ENCODE results near the gene GALNT16. TPM values are rescaled to one million over a fixed set of nuclear protein-coding genes. Genes with fewer than 3 reads are reported as not detected.

The GALNT16 gene
- total and polyA plus RNA-seq, 2 donors (not counting 1 experiment from before 2014, with no cell fraction given) = 0.09 to 3.4 TPM

DNA sequence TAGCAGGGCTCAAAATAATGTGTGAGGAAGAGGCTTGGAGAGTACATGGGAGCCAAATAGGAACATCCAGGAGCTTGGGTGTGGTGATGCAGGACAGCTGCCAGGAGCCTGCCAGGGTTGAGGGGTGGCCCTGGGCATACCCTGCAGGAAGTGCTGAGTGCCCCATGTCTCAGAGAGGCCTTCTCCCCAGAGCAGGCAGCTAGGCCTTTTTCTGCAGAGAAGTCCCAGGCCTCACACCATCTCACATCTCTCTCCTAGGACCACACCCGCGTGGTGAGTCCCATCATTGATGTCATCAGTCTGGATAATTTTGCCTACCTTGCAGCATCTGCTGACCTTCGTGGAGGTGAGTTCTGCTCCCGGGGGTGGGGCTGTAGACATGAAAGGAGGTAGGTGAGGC lies 71.2 kb downstream of the GALNT16 start:
- no peak overlapping the region for H3K4me3 ChIP-seq (ENCODE audit: control extremely low read depth in 1 of 5, extremely low read depth in 1 of 5, insufficient read depth in 1 of 5, low read depth in 2 of 5, low read length in 4 of 5)
- 80% methylated on average over 2 of the region's 4 CpGs for WGBS (ENCODE audit: insufficient coverage)
- ChIA-PET POLR2A (no interaction called here), CTCF (interaction anchor here (1.0 kb wide), 1 partner anchor 129 kb away, joined by 3 read pairs; no protein-coding TSS in a partner anchor)
- ATAC-seq (ENCODE audit: low read depth) (no peak), DNase-seq (no peak)
- Mint-ChIP-seq H3K27me3 (peaks cover 2% of the 10 kb centered on the region), H3K27ac (no peak overlapping the region), H3K4me3 (no peak overlapping the region), H3K9me3 (ENCODE audit: insufficient read depth) (no peaks in the 10 kb centered on the region), H3K4me1 (no peaks in the 10 kb centered on the region)
- no peak overlapping the region for H2AFZ ChIP-seq (ENCODE audit: insufficient read depth, low read depth, low read length, poor library complexity, severe bottlenecking)
- H3K27me3 ChIP-seq (replicated peaks in 1 of 4; ENCODE audit: control extremely low read depth in 1 of 4, control insufficient read depth in 3 of 4, insufficient read depth in 4 of 4, low read length in 3 of 4) = no peaks in the 10 kb centered on the region
- H3K9ac ChIP-seq (ENCODE audit: low read length) = no peak overlapping the region
- H3K4me2 ChIP-seq (replicated peaks; ENCODE audit: low read depth, low read length, poor library complexity, severe bottlenecking) = no peak overlapping the region
- no peaks in the 10 kb centered on the region for H3K36me3 ChIP-seq (replicated peaks in 1 of 2; ENCODE audit: control extremely low read depth in 1 of 2, control insufficient read depth in 1 of 2, extremely low read depth in 1 of 2, insufficient read depth in 2 of 2, low read length in 1 of 2)
- H3K9me3 ChIP-seq (ENCODE audit: control extremely low read depth in 1 of 3, control insufficient read depth in 2 of 3, insufficient read depth in 1 of 3, low read length in 2 of 3) = no peaks in the 10 kb centered on the region
- no peak for TF ChIP-seq EZH2 (IDR thresholded peaks at IDR 0.05; ENCODE audit: borderline replicate concordance, insufficient read depth, low read depth, low read length, poor library complexity, severe bottlenecking)
- TF ChIP-seq, protein P1, sequence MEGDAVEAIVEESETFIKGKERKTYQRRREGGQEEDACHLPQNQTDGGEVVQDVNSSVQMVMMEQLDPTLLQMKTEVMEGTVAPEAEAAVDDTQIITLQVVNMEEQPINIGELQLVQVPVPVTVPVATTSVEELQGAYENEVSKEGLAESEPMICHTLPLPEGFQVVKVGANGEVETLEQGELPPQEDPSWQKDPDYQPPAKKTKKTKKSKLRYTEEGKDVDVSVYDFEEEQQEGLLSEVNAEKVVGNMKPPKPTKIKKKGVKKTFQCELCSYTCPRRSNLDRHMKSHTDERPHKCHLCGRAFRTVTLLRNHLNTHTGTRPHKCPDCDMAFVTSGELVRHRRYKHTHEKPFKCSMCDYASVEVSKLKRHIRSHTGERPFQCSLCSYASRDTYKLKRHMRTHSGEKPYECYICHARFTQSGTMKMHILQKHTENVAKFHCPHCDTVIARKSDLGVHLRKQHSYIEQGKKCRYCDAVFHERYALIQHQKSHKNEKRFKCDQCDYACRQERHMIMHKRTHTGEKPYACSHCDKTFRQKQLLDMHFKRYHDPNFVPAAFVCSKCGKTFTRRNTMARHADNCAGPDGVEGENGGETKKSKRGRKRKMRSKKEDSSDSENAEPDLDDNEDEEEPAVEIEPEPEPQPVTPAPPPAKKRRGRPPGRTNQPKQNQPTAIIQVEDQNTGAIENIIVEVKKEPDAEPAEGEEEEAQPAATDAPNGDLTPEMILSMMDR (IDR thresholded peaks at IDR 0.05) = no peak
- no peaks in the 10 kb centered on the region for H3K4me1 ChIP-seq (ENCODE audit: control insufficient read depth in 2 of 2, insufficient read depth in 2 of 2, low read length in 2 of 2)
- H3K79me2 ChIP-seq (ENCODE audit: control insufficient read depth, insufficient read depth, low read length) = no peaks in the 10 kb centered on the region
- intact Hi-C loops (cut with micrococcal nuclease) = no loop called here
- H4K20me1 ChIP-seq (ENCODE audit: control insufficient read depth, insufficient read depth, low read length, poor library complexity, severe bottlenecking) = no peaks in the 10 kb centered on the region
- no peak overlapping the region for H3K27ac ChIP-seq (ENCODE audit: low read length in 2 of 2)

DNA sequence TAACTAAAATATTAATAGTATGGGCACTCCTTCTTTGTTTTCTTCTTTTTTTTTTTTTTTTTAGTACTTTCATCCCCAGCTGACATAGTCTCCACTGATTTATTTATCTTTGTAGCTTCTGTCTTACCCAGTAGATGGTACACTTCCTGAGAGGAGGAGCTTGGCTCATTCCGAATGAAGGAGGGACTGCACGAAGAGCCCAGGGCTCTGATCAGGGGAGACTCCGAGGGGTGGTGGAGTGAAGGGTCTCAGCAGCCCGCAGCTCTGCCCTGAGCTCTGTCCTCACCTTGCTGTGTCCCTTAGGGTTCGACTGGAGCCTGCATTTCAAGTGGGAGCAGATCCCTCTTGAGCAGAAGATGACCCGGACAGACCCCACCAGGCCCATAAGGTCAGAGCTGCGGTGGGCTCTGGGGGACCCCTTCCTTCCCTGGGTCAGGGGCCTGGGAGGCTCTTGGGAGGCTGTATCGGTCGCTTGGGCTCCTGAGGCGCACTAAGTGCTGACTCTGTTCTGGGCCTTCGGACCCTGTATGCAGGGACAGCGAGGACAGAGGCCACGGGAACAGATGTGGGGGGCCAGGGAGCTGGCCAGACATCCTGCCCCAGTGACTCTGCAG lies 72.9 kb downstream of the GALNT16 start:
- H4K20me1 ChIP-seq (ENCODE audit: control insufficient read depth, insufficient read depth, low read length, poor library complexity, severe bottlenecking) = no peaks in the 10 kb centered on the region
- DNase-seq (no peak), ATAC-seq (ENCODE audit: low read depth) (no peak)
- Mint-ChIP-seq H3K4me3 (no peak overlapping the region), H3K27me3 (peaks cover 7% of the 10 kb centered on the region), H3K4me1 (peaks cover 2% of the 10 kb centered on the region), H3K27ac (no peak overlapping the region), H3K9me3 (ENCODE audit: insufficient read depth) (no peaks in the 10 kb centered on the region)
- no peak overlapping the region for H2AFZ ChIP-seq (ENCODE audit: insufficient read depth, low read depth, low read length, poor library complexity, severe bottlenecking)
- no peaks in the 10 kb centered on the region for H3K4me1 ChIP-seq (ENCODE audit: control insufficient read depth in 2 of 2, insufficient read depth in 2 of 2, low read length in 2 of 2)
- H3K9me3 ChIP-seq (ENCODE audit: control extremely low read depth in 1 of 3, control insufficient read depth in 2 of 3, insufficient read depth in 1 of 3, low read length in 2 of 3) = no peaks in the 10 kb centered on the region
- H3K79me2 ChIP-seq (ENCODE audit: control insufficient read depth, insufficient read depth, low read length) = no peaks in the 10 kb centered on the region
- no peak overlapping the region for H3K9ac ChIP-seq (ENCODE audit: low read length)
- WGBS (ENCODE audit: insufficient coverage) = 81% methylated on average over 13 of the region's 13 CpGs
- CTCF ChIA-PET = no interaction called here
- H3K4me2 ChIP-seq (replicated peaks; ENCODE audit: low read depth, low read length, poor library complexity, severe bottlenecking) = no peak overlapping the region
- TF ChIP-seq, protein P1 (IDR thresholded peaks at IDR 0.05) = no peak
- no peak for TF ChIP-seq EZH2 (IDR thresholded peaks at IDR 0.05; ENCODE audit: borderline replicate concordance, insufficient read depth, low read depth, low read length, poor library complexity, severe bottlenecking)
- intact Hi-C loops (cut with micrococcal nuclease) = no loop called here
- no peak overlapping the region for H3K4me3 ChIP-seq (ENCODE audit: control extremely low read depth in 1 of 5, extremely low read depth in 1 of 5, insufficient read depth in 1 of 5, low read depth in 2 of 5, low read length in 4 of 5)
- H3K36me3 ChIP-seq (replicated peaks in 1 of 2; ENCODE audit: control extremely low read depth in 1 of 2, control insufficient read depth in 1 of 2, extremely low read depth in 1 of 2, insufficient read depth in 2 of 2, low read length in 1 of 2) = no peaks in the 10 kb centered on the region
- H3K27ac ChIP-seq (ENCODE audit: low read length in 2 of 2) = no peak overlapping the region
- POLR2A ChIA-PET = no interaction called here
- H3K27me3 ChIP-seq (replicated peaks in 1 of 4; ENCODE audit: control extremely low read depth in 1 of 4, control insufficient read depth in 3 of 4, insufficient read depth in 4 of 4, low read length in 3 of 4) = no peaks in the 10 kb centered on the region
